ENCODE data around the gene GPX7.

GPX7 gene

DNA sequence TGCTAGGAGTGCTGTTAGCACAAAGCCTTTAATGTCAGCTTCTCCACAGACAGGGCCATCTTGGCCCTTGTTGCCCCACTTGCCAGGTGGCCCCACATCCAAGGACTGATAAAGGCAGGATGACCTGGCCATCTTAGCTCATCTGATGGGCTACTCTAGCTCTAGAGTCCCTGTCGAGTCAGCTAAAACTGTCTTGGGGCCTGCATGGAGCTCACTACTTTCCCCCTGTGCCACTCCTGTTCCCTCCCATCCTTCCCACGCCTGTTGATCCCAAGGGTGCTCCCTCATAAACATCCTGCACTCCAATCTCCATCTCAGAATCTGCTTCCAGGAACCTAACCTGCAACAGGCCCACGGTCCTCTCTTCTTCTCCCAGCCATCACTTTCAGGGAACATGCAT lies 652 bp upstream of the GPX7 start:
- no peak for DNase-seq (ENCODE audit: low spot score)
- TF ChIP-seq, protein P1, sequence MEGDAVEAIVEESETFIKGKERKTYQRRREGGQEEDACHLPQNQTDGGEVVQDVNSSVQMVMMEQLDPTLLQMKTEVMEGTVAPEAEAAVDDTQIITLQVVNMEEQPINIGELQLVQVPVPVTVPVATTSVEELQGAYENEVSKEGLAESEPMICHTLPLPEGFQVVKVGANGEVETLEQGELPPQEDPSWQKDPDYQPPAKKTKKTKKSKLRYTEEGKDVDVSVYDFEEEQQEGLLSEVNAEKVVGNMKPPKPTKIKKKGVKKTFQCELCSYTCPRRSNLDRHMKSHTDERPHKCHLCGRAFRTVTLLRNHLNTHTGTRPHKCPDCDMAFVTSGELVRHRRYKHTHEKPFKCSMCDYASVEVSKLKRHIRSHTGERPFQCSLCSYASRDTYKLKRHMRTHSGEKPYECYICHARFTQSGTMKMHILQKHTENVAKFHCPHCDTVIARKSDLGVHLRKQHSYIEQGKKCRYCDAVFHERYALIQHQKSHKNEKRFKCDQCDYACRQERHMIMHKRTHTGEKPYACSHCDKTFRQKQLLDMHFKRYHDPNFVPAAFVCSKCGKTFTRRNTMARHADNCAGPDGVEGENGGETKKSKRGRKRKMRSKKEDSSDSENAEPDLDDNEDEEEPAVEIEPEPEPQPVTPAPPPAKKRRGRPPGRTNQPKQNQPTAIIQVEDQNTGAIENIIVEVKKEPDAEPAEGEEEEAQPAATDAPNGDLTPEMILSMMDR (IDR thresholded peaks at IDR 0.05; ENCODE audit: borderline replicate concordance, control extremely low read depth, extremely low read depth, insufficient read depth, missing control alignments): no peak
- in situ Hi-C loops (cut with MboI; ENCODE audit: low sequenced_read_pairs, unreplicated experiment): no loop called here

DNA sequence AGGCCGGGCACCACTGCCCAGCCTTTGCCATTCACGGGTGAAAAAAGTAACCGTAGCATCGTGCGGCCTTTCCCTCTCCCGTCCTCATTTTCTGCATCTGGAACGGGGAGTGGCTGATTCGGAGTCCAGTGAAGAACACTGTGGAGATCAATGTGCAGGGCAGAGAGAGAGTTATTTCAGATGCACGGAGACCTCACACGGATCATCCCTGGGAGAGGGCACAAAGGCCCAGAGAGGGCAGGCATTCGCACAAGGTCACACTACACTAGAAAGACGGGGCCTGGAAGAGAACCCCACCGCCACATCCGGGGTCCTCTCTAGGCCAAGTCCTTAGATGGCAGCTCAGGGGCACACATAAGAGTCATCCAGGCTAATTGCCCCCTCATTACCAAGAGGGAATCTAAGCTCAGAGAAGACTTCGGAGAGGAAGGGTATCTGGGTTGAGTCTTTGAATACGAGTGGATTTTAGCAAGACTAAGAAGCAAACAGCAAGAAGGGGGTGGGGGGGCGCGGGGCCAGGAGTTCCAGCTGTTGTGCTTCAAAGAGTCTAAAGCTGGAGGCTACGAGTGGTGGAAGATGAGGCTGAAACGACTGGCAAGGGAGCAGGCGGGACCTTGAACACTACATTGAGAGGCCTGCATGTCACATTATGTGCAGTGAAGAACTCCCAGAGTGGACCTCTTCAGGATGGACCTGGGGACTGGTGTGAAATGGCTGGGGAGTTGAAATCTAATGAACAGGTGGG lies 857 bp downstream of the GPX7 start:
- TF ChIP-seq, protein P1 (IDR thresholded peaks at IDR 0.05; ENCODE audit: borderline replicate concordance, control extremely low read depth, extremely low read depth, insufficient read depth, missing control alignments): no peak
- no peak for DNase-seq (ENCODE audit: low spot score)
- in situ Hi-C loops (cut with MboI; ENCODE audit: low sequenced_read_pairs, unreplicated experiment): no loop called here

DNA sequence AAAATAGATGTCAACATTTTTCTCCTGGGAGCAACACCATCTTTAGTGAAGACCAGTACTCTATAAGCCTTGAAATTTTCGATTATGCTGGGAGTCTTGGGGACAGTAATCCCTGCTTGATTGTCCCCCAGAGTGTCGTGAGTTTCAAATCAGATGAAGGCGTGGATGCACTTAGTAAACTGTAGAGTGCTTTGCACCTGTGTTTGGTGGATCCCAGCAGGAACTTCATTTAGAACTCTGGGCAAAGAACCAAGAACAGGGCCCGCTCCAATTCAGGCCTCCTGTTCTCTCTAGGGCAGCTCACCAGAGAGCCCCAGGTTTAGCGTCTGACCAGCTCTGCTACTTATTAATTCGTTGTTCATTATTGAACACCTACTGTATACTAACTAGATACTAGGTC lies 1.5 kb downstream of the GPX7 start:
- in situ Hi-C loops (cut with MboI; ENCODE audit: low sequenced_read_pairs, unreplicated experiment): no loop called here
- no peak for DNase-seq (ENCODE audit: low spot score)
- TF ChIP-seq, protein P1 (IDR thresholded peaks at IDR 0.05; ENCODE audit: borderline replicate concordance, control extremely low read depth, extremely low read depth, insufficient read depth, missing control alignments): no peak

DNA sequence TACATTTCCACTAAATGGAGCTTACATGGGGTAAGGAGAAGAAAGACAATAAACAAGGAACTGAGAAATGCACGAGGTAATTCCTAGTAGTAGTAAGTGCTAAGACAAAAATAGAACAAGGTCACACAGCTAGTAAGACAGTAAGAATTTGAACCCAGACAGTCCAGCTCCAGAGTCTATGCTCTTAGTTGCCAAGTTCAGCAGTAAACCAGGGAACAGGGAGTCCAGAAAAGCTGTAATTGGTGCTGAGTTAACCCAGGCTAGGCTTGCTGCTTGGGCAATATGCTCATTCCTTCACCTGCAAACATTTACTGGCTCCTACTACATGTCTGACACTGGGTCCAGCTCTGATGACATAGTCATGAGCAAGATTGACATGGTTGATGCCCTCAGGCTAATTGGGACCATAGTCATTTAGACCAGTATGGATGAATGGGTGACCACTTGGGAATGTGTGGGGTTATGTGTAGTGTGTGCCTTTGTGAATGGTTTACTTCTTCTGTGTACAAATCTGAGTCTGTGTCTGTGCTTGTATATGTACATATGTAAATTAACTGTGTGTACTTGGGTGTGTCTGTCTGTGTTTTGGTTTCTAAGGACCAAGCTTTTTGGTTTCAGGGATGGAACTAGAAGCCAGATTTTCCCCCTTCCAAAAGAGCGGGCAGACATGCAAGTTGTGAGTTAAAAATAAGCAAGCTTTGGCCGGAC lies 2.0 kb downstream of the GPX7 start:
- DNase-seq (ENCODE audit: low spot score): no peak
- in situ Hi-C loops (cut with MboI; ENCODE audit: low sequenced_read_pairs, unreplicated experiment): no loop called here
- TF ChIP-seq, protein P1 (IDR thresholded peaks at IDR 0.05; ENCODE audit: borderline replicate concordance, control extremely low read depth, extremely low read depth, insufficient read depth, missing control alignments): no peak

DNA sequence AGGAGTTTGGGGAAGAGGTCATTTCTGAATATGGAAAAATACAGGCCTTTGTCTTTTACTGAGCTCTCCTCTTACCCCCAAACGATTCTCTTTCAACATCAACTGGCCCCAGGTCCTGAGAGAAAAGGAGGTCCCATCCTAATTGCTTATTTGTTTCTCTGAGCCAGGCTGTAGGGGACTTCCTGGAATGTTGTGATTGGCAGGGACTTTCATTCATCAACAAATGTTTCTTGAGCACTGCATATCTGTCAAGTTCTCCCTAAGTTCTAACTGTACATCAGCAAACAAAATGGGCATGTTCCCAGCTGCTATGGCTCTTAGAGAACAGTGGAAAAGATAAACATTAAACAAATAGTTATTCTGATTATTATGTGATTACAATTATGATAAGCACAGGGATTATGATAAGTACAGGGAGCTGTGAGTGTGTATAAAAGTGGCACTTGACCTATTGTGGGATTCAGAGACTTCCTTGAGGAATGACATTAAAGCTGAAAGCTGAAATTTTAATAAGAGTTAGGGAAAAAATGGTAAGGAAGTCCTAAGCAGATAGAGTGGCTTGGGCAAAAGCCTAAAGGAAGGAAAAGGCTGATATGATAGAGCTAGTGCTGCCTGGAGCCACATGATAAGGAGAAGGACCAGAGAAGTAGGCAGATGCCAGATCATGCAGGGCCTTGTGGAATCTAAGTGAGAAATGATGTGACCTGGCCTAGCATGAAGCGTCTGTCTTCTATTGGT lies 11.6 kb downstream of the GPX7 start:
- in situ Hi-C loops (cut with MboI; ENCODE audit: low sequenced_read_pairs, unreplicated experiment): no loop called here
- no peak for DNase-seq (ENCODE audit: low spot score)
- TF ChIP-seq, protein P1 (IDR thresholded peaks at IDR 0.05; ENCODE audit: borderline replicate concordance, control extremely low read depth, extremely low read depth, insufficient read depth, missing control alignments): no peak

DNA sequence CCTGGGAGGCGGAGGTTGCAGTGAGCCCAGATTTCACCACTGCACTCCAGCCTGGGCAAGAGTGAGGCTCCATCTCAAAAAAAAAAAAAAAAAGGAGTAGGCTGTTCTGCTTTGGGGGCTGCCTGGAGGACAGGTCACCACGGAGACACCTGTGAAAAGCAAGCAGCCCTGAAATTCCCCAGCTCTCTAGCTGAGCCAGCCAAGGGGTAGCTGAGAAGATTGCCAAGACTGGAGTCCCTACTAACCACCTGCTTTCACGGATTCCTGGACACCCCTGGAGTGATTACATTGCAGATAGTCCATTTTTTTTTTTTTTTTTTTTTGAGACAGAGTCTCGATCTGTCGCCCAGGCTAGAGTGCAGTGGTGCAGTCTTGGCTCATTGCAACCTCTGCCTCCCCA lies 12.5 kb downstream of the GPX7 start:
- in situ Hi-C loops (cut with MboI; ENCODE audit: low sequenced_read_pairs, unreplicated experiment): no loop called here
- TF ChIP-seq, protein P1 (IDR thresholded peaks at IDR 0.05; ENCODE audit: borderline replicate concordance, control extremely low read depth, extremely low read depth, insufficient read depth, missing control alignments): no peak
- DNase-seq (ENCODE audit: low spot score): no peak
